Measurements from ENCODE around the gene MTARC1. TPM values are rescaled to one million over a fixed set of nuclear protein-coding genes. Genes with fewer than 3 reads are reported as not detected.

MTARC1 gene
- total RNA-seq, 1 experiment from 2014 or later = 26.5 TPM

GRCh38 chr1:220788900-220789299 lies 2.2 kb downstream of the MTARC1 start (continued):
- TF ChIP-seq RAD21 (IDR thresholded peaks at IDR 0.05; ENCODE audit: low read depth) = no peak
- TF ChIP-seq SP1 (IDR thresholded peaks at IDR 0.05; ENCODE audit: low read depth) = no peak
- no peak for TF ChIP-seq ELF1 (IDR thresholded peaks at IDR 0.05; ENCODE audit: borderline replicate concordance, low read depth)
- no peak for TF ChIP-seq SIN3A (IDR thresholded peaks at IDR 0.05; ENCODE audit: low read depth)
- no peak for TF ChIP-seq POLR2A (IDR thresholded peaks at IDR 0.05; ENCODE audit: borderline replicate concordance, extremely low read depth, insufficient read depth, insufficient read length)
- no peak for TF ChIP-seq EGR1 (IDR thresholded peaks at IDR 0.05; ENCODE audit: low read depth)

- H3K79me2 ChIP-seq (ENCODE audit: insufficient read depth, low read length) = peaks cover 13% of the 10 kb centered on the region
- H3K9ac ChIP-seq (ENCODE audit: low read length) = no peak overlapping the region
- ChIA-PET RAD21 (ENCODE audit: low non-redundant PET in 1 of 2, low total read pairs in 2 of 2, uncharacterized antibody in 2 of 2, unreplicated experiment in 2 of 2) (no interaction called here), CTCF (no interaction called here), POLR2A (no interaction called here)
- H3K4me3 ChIP-seq (replicated peaks in 1 of 2; ENCODE audit: low read depth in 1 of 2, low read length in 2 of 2) = no peak overlapping the region
- intact Hi-C loops (cut with micrococcal nuclease) = no loop called here
- BruUV-seq (replicated peaks) = no TSS peak
- TF ChIP-seq JUND (IDR thresholded peaks at IDR 0.05) (no peak), ZNF274 (IDR thresholded peaks at IDR 0.05; ENCODE audit: low read depth, low read length) (no peak), CBX3 (IDR thresholded peaks at IDR 0.05; ENCODE audit: low read depth) (no peak), CEBPB (IDR thresholded peaks at IDR 0.05; ENCODE audit: low read depth) (no peak), SIN3A (IDR thresholded peaks at IDR 0.05; ENCODE audit: low read depth) (no peak), EGR1 (IDR thresholded peaks at IDR 0.05; ENCODE audit: low read depth) (no peak), TCF7L2 (IDR thresholded peaks at IDR 0.05; ENCODE audit: borderline replicate concordance, extremely low read depth, insufficient read depth, insufficient read length) (no peak), FOSL1 (IDR thresholded peaks at IDR 0.05; ENCODE audit: low read depth) (no peak), ZFX (IDR thresholded peaks at IDR 0.05) (no peak), SRF (IDR thresholded peaks at IDR 0.05; ENCODE audit: low read depth) (no peak), ZBTB33 (IDR thresholded peaks at IDR 0.05; ENCODE audit: extremely low read depth, insufficient replicate concordance, low read length) (no peak), REST (IDR thresholded peaks at IDR 0.05; ENCODE audit: low read depth) (no peak), EZH2phosphoT487 (IDR thresholded peaks at IDR 0.05; ENCODE audit: borderline replicate concordance) (no peak), CTCF (IDR thresholded peaks at IDR 0.05 in 2 of 3, conservative IDR thresholded peaks at IDR 0.05 in 1 of 3; ENCODE audit: borderline replicate concordance in 1 of 3, insufficient read depth in 1 of 3, low read depth in 2 of 3, low read length in 2 of 3) (no peak), POLR2AphosphoS5 (IDR thresholded peaks at IDR 0.05; ENCODE audit: low read depth, low read length) (no peak)
- no peak overlapping the region for H3K27ac ChIP-seq (ENCODE audit: low read depth, low read length)
- H2AFZ ChIP-seq (ENCODE audit: low read depth, low read length, poor library complexity, severe bottlenecking) = no peak overlapping the region
- no peak overlapping the region for H3K4me2 ChIP-seq (ENCODE audit: low read length)
- ATAC-seq (no peak), DNase-seq (ENCODE audit: low read depth, low spot score) (no peak)
- no peaks in the 10 kb centered on the region for H3K9me3 ChIP-seq (ENCODE audit: control insufficient read depth in 1 of 2, insufficient read depth in 1 of 2, low read depth in 1 of 2, low read length in 2 of 2)
- H4K20me1 ChIP-seq (ENCODE audit: insufficient read depth) = no peaks in the 10 kb centered on the region
- H3K9me2 ChIP-seq (ENCODE audit: insufficient read depth) = no peaks in the 10 kb centered on the region
- peaks cover 11 to 25% of the 10 kb centered on the region in 2 experiments for H3K4me1 ChIP-seq (ENCODE audit: control insufficient read depth in 1 of 2, insufficient read depth in 2 of 2, low read length in 2 of 2)
- no peaks in the 10 kb centered on the region for H3K36me3 ChIP-seq (ENCODE audit: control insufficient read depth in 1 of 2, insufficient read depth in 2 of 2, low read length in 2 of 2)
- no peaks in the 10 kb centered on the region for H3K27me3 ChIP-seq (ENCODE audit: insufficient read depth, low read length)
Measured at GRCh38 chr1:220789532-220790147, 2.9 kb downstream of the MTARC1 start.
